ENCODE data around the gene RBM39. TPM values are rescaled to one million over a fixed set of nuclear protein-coding genes. Genes with fewer than 3 reads are reported as not detected.
"Not testable (repeated sequence)": the region's sequence is repeated elsewhere in the genome, so short reads cannot be mapped to it uniquely, and the experiment has no call there.

Gene RBM39
- total RNA-seq, 1 donor from 2014 or later, result 515 TPM

GRCh38 chr20:35709259-35709658 is 32.8 kb downstream of the RBM39 start:
- H3K36me3 Mint-ChIP-seq (ENCODE audit: insufficient read depth), result peaks cover 30% of the 10 kb centered on the region
- H3K9me3 Mint-ChIP-seq (ENCODE audit: low read depth), result no peaks in the 10 kb centered on the region
- H3K4me3 Mint-ChIP-seq (ENCODE audit: low read depth), result no peak overlapping the region
- H3K27ac Mint-ChIP-seq, result peak overlapping the region; percentile 17
- no peak for TF ChIP-seq CTCF (IDR thresholded peaks at IDR 0.05; ENCODE audit: unreplicated experiment)
- H3K27me3 Mint-ChIP-seq, result no peaks in the 10 kb centered on the region
- H3K4me1 Mint-ChIP-seq (ENCODE audit: low read depth), result peaks cover 5% of the 10 kb centered on the region
- DNase-seq (ENCODE audit: low spot score, unreplicated experiment), result no peak

GRCh38 chr20:35708502-35708901 is 33.6 kb downstream of the RBM39 start:
- Mint-ChIP-seq H3K27me3 (no peaks in the 10 kb centered on the region), H3K4me1 (ENCODE audit: low read depth) (peaks cover 5% of the 10 kb centered on the region), H3K27ac (no peak overlapping the region), H3K36me3 (ENCODE audit: insufficient read depth) (peaks cover 30% of the 10 kb centered on the region), H3K4me3 (ENCODE audit: low read depth) (no peak overlapping the region), H3K9me3 (ENCODE audit: low read depth) (no peaks in the 10 kb centered on the region)
- TF ChIP-seq CTCF (IDR thresholded peaks at IDR 0.05; ENCODE audit: unreplicated experiment), result no peak
- DNase-seq (ENCODE audit: low spot score, unreplicated experiment), result no peak

DNA sequence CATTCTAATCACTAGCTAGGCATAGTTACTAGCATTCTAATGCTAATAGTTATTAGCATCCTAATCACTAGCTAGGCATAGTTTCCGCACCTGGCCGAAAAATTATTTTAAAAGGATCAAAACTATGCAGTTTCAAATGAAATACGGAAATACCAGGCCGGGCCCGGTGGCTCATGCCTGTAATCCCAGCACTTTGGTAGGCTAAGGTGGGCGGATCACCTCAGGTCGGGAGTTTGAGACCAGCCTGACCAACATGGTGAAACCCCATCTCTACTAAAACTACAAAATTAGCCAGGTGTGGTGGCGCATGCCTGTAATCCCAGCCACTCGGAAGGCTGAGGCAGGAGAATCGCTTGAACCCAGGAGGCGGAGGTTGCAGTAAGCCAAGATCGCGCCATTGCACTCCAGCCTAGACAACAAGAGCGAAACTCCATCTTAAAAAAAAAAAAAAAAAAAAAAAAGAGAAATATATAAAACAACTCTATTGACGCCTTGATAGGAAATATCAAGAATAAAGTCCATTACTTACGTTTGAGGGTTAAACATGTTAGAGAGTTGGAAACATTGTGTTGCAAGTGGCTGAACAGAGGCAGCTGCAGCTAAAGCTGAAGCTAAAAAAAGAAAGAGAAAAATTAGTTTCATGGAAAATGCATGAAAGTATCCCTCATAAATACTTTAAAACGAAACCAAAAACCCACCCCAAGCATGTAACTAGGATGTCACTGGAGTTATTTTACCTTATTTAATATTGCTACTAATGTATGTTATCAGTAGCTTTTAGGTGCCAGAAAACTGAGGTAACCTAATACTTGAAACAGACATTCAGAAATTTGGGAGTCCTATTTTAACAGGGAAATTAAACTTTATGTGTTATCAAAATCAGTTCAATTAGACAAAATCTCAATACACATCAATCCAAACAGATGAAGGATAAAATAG is 35.2 kb downstream of the RBM39 start:
- not testable (repeated sequence) for DNase-seq (ENCODE audit: low spot score, unreplicated experiment); H3K27ac Mint-ChIP-seq; H3K27me3 Mint-ChIP-seq; H3K4me3 Mint-ChIP-seq (ENCODE audit: low read depth); H3K9me3 Mint-ChIP-seq (ENCODE audit: low read depth); H3K4me1 Mint-ChIP-seq (ENCODE audit: low read depth)
- H3K36me3 Mint-ChIP-seq (ENCODE audit: insufficient read depth), result peaks cover 27% of the 10 kb centered on the region

GRCh38 chr20:35705894-35706293 is 36.2 kb downstream of the RBM39 start:
- H3K36me3 Mint-ChIP-seq (ENCODE audit: insufficient read depth), result peaks cover 23% of the 10 kb centered on the region
- H3K9me3 Mint-ChIP-seq (ENCODE audit: low read depth); H3K4me3 Mint-ChIP-seq (ENCODE audit: low read depth): not testable (repeated sequence)

GRCh38 chr20:35704514-35705261 is 37.4 kb downstream of the RBM39 start:
- Mint-ChIP-seq H3K36me3 (ENCODE audit: insufficient read depth) (peaks cover 20% of the 10 kb centered on the region), H3K27me3 (no peaks in the 10 kb centered on the region), H3K9me3 (ENCODE audit: low read depth) (no peaks in the 10 kb centered on the region), H3K27ac (no peak overlapping the region), H3K4me1 (ENCODE audit: low read depth) (peaks cover 15% of the 10 kb centered on the region), H3K4me3 (ENCODE audit: low read depth) (no peak overlapping the region)
- no peak for DNase-seq (ENCODE audit: low spot score, unreplicated experiment)
- TF ChIP-seq CTCF (IDR thresholded peaks at IDR 0.05; ENCODE audit: unreplicated experiment), result no peak

More at GRCh38 chr20:35705894-35706293, 36.2 kb downstream of the RBM39 start:
- H3K27me3 Mint-ChIP-seq; H3K4me1 Mint-ChIP-seq (ENCODE audit: low read depth); H3K27ac Mint-ChIP-seq; DNase-seq (ENCODE audit: low spot score, unreplicated experiment): not testable (repeated sequence)

Data from progenitor cell of endocrine pancreas (in vitro differentiated cells).